Measurements from ENCODE around the gene SLC4A8. TPM values are rescaled to one million over a fixed set of nuclear protein-coding genes. Genes with fewer than 3 reads are reported as not detected.

SLC4A8 gene
- total and polyA plus RNA-seq, 9 of the 15 experiments (the other 6 are each of a cell fraction or from before 2014, with no cell fraction given) = 0.04 to 1.5 (median 0.12) TPM; not detected in 2

DNA sequence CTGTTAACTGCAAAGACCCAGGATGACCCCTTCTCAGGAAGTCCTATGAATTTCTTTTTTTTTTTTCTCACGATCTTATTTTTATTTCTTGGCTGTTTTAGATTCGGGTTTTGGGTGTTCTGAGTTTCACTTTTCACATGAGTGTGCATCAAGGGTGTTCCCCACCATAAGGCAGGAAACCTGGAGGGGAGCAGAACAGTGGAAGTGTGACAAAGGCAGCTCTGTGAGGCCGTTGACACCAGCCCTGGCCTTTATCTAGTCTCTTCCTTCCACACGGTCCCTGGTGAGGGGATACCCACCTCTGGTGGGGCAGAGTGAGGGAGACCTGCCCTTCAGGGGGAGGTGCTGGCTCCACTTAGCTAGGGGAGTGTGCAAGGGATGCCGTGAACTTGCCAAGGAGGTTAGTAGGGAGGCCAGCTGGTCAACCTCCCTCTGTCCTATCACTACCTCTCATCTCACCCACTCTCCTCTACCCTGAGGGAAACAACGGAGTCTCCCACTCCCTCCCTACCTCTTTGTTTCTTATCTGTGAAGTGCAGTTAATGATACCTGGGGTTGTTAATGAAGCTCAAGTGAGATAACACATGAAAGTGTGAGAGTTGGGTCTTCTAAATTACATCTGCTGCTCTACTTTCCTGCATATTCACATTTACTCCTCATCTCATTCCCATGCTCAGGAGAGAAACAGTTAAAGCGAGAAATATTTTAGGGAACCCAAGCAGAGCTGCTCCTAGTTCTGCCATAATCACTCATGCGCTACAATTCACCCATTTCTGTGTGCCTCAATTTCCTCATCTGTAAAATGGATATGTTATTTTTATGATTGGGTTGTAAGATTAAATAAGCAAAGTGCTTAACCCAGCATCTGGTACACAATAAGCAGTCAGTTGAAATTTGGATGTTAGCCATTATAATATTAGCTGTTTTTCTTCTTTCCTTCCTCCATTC, 29.1 kb upstream of the SLC4A8 start (continued):
- no peak for TF ChIP-seq HSF4 (CRISPR knock-in tag; IDR thresholded peaks at IDR 0.05; ENCODE audit: borderline replicate concordance)
- peak; percentile 75 for TF ChIP-seq EHMT2 (IDR thresholded peaks at IDR 0.05)
- TF ChIP-seq ZBTB8A (IDR thresholded peaks at IDR 0.05; ENCODE audit: partially characterized antibody) = no peak
- TF ChIP-seq ZNF280B (CRISPR knock-in tag; IDR thresholded peaks at IDR 0.05) = no peak
- TF ChIP-seq SMAD3 (CRISPR knock-in tag; conservative IDR thresholded peaks at IDR 0.05) = 0 out of 2 replicates have a peak, but pooled peaks have one; percentile 40
- TF ChIP-seq MTA2 (IDR thresholded peaks at IDR 0.05; ENCODE audit: low read depth) = peak; percentile 89
- no peak for TF ChIP-seq PRPF4 (IDR thresholded peaks at IDR 0.05; ENCODE audit: insufficient read depth, low read depth, low read length, poor library complexity, severe bottlenecking)
- TF ChIP-seq, protein P1, sequence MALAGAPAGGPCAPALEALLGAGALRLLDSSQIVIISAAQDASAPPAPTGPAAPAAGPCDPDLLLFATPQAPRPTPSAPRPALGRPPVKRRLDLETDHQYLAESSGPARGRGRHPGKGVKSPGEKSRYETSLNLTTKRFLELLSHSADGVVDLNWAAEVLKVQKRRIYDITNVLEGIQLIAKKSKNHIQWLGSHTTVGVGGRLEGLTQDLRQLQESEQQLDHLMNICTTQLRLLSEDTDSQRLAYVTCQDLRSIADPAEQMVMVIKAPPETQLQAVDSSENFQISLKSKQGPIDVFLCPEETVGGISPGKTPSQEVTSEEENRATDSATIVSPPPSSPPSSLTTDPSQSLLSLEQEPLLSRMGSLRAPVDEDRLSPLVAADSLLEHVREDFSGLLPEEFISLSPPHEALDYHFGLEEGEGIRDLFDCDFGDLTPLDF (CRISPR knock-in tag; IDR thresholded peaks at IDR 0.05) = no peak
- TF ChIP-seq ZNF551 (CRISPR knock-in tag; IDR thresholded peaks at IDR 0.05) = no peak
- TF ChIP-seq KLF10 (CRISPR knock-in tag; IDR thresholded peaks at IDR 0.05) = no peak
- peak; percentile 76 for TF ChIP-seq GATA2 (CRISPR knock-in tag; IDR thresholded peaks at IDR 0.05)
- TF ChIP-seq MCM7 (IDR thresholded peaks at IDR 0.05) = 0 out of 4 replicates have a peak, but pooled peaks of 1 of the 2 experiments have one; percentile 75
- TF ChIP-seq MTA3 (IDR thresholded peaks at IDR 0.05; ENCODE audit: borderline replicate concordance) = peak; percentile 87
- peak; percentile 85 for TF ChIP-seq SMARCC2 (IDR thresholded peaks at IDR 0.05; ENCODE audit: low read depth)
- peak; percentile 92 for TF ChIP-seq DACH1 (IDR thresholded peaks at IDR 0.05; ENCODE audit: partially characterized antibody)
- no peak for TF ChIP-seq SUPT5H (IDR thresholded peaks at IDR 0.05)
- peak; percentile 20; the same call in 1 of the 2 replicates for TF ChIP-seq CHAMP1 (IDR thresholded peaks at IDR 0.05)
- peak; percentile 80 for TF ChIP-seq HDAC2 (IDR thresholded peaks at IDR 0.05)
- TF ChIP-seq TEAD4 (IDR thresholded peaks at IDR 0.05; ENCODE audit: low read length) = peak; percentile 90
- TF ChIP-seq TEAD4 (CRISPR knock-in tag; IDR thresholded peaks at IDR 0.05; ENCODE audit: borderline replicate concordance) = no peak
- peak in 1 of 2 experiments; percentile 70; a peak in 2 of 4 replicates for TF ChIP-seq RCOR1 (IDR thresholded peaks at IDR 0.05; ENCODE audit: borderline replicate concordance in 1 of 2, low read depth in 2 of 2, low read length in 2 of 2)
- TF ChIP-seq CBX3 (IDR thresholded peaks at IDR 0.05; ENCODE audit: borderline replicate concordance in 1 of 2, low read length in 2 of 2) = peak in 1 of 2 experiments; percentile 60; a peak in 1 of 3 replicates
- peak; percentile 92 for TF ChIP-seq ZNF134 (CRISPR knock-in tag; conservative IDR thresholded peaks at IDR 0.05)
- TF ChIP-seq SMARCA5 (IDR thresholded peaks at IDR 0.05) = peak; percentile 77
- TF ChIP-seq TEAD1 (CRISPR knock-in tag; IDR thresholded peaks at IDR 0.05) = 0 out of 4 replicates have a peak, but pooled peaks have one; percentile 38 to 50

All from K562 (cell line).